HUES64 (cell line): Measurements from ENCODE around the gene FAM13C.

Experiments
- H3K27ac ChIP-seq: 2 replicates; pipeline ENCODE4 v1.7.0; 2013; ENCODE audit warnings: low read depth, low read length, inconsistent platforms
- H3K27me3 ChIP-seq: 2 replicates; pipeline ENCODE4 v1.6.1; 2013; ENCODE audit warnings: mild to moderate bottlenecking, low read length; ENCODE audit not compliant: insufficient read depth
- H3K36me3 ChIP-seq: 2 replicates; pipeline ENCODE4 v1.6.1; 2013; ENCODE audit warnings: mild to moderate bottlenecking, low read length; ENCODE audit not compliant: insufficient read depth
- H3K4me1 ChIP-seq: 2 replicates; pipeline ENCODE4 v1.6.1; 2013; ENCODE audit warnings: mild to moderate bottlenecking, low read length, moderate library complexity; ENCODE audit not compliant: insufficient read depth
- H3K4me3 ChIP-seq: 2 replicates; pipeline ENCODE4 v1.5.1; 2013; ENCODE audit warnings: mild to moderate bottlenecking, low read length, moderate library complexity
- H3K9ac ChIP-seq: 2 replicates; pipeline ENCODE4 v1.6.1; 2013; ENCODE audit warnings: mild to moderate bottlenecking, low read depth, low read length
- H3K9me3 ChIP-seq: 2 replicates; pipeline ENCODE4 v1.6.1; 2013; ENCODE audit warnings: low read depth, low read length; ENCODE audit not compliant: insufficient read depth
- WGBS: fragments of 150-250, 120-280 bp; methylation state at CpG from one replicate; pipeline ENCODE4 v1.1.7; 2013; ENCODE audit warnings: missing lambda C conversion rate; 5-methylcytosine and 5-hydroxymethylcytosine counted together

FAM13C gene

GRCh38 chr10:59383908-59384307 lies 21.6 kb upstream of the FAM13C start:
- H3K27ac ChIP-seq, result no peak overlapping the region
- no peaks in the 10 kb centered on the region; the same call in 1 of the 2 replicates for H3K4me1 ChIP-seq

GRCh38 chr10:59383436-59383835 lies 21.1 kb upstream of the FAM13C start:
- H3K36me3 ChIP-seq, result no peaks in the 10 kb centered on the region
- no peaks in the 10 kb centered on the region; the same call in 1 of the 2 replicates for H3K4me1 ChIP-seq
- H3K9ac ChIP-seq, result no peak overlapping the region
- 100% methylated on average over 1 of the region's 1 CpG for WGBS
- H3K27me3 ChIP-seq, result no peaks in the 10 kb centered on the region
- H3K9me3 ChIP-seq, result no peaks in the 10 kb centered on the region
- H3K27ac ChIP-seq, result no peak overlapping the region
- H3K4me3 ChIP-seq, result no peak overlapping the region

More at GRCh38 chr10:59383908-59384307, 21.6 kb upstream of the FAM13C start:
- 99% methylated on average over 3 of the region's 3 CpGs for WGBS
- H3K4me3 ChIP-seq, result no peak overlapping the region
- H3K9ac ChIP-seq, result no peak overlapping the region
- no peaks in the 10 kb centered on the region for H3K36me3 ChIP-seq
- H3K27me3 ChIP-seq, result no peaks in the 10 kb centered on the region
- no peaks in the 10 kb centered on the region for H3K9me3 ChIP-seq

GRCh38 chr10:59382831-59383295 lies 20.5 kb upstream of the FAM13C start:
- Histone ChIP-seq H3K4me1 (no peaks in the 10 kb centered on the region; the same call in 1 of the 2 replicates), H3K9me3 (no peaks in the 10 kb centered on the region), H3K9ac (no peak overlapping the region), H3K27me3 (no peaks in the 10 kb centered on the region), H3K36me3 (no peaks in the 10 kb centered on the region), H3K27ac (no peak overlapping the region), H3K4me3 (no peak overlapping the region)
- WGBS, result 91% methylated on average over 3 of the region's 3 CpGs

GRCh38 chr10:59381687-59382086 lies 19.3 kb upstream of the FAM13C start:
- Histone ChIP-seq H3K9ac (no peak overlapping the region), H3K4me3 (no peak overlapping the region), H3K4me1 (no peaks in the 10 kb centered on the region), H3K36me3 (no peaks in the 10 kb centered on the region), H3K27ac (no peak overlapping the region), H3K9me3 (no peaks in the 10 kb centered on the region), H3K27me3 (no peaks in the 10 kb centered on the region)
- WGBS, result 100% methylated on average over 1 of the region's 1 CpG

GRCh38 chr10:59376846-59377245 lies 14.5 kb upstream of the FAM13C start:
- Histone ChIP-seq H3K9ac (no peak overlapping the region), H3K4me3 (no peak overlapping the region), H3K27ac (no peak overlapping the region), H3K36me3 (no peaks in the 10 kb centered on the region), H3K9me3 (no peaks in the 10 kb centered on the region), H3K4me1 (peaks cover 5% of the 10 kb centered on the region; the same call in 1 of the 2 replicates), H3K27me3 (no peaks in the 10 kb centered on the region)
- 77% methylated on average over 3 of the region's 3 CpGs for WGBS

GRCh38 chr10:59375990-59376389 lies 13.6 kb upstream of the FAM13C start:
- Histone ChIP-seq H3K36me3 (no peaks in the 10 kb centered on the region), H3K27me3 (no peaks in the 10 kb centered on the region), H3K4me3 (no peak overlapping the region), H3K4me1 (peaks cover 5% of the 10 kb centered on the region; the same call in 1 of the 2 replicates), H3K9ac (no peak overlapping the region), H3K9me3 (no peaks in the 10 kb centered on the region), H3K27ac (no peak overlapping the region)
- WGBS, result 100% methylated on average over 2 of the region's 3 CpGs

GRCh38 chr10:59374916-59375315 lies 12.6 kb upstream of the FAM13C start:
- peaks cover 5% of the 10 kb centered on the region; the same call in 1 of the 2 replicates for H3K4me1 ChIP-seq
- no peaks in the 10 kb centered on the region for H3K9me3 ChIP-seq
- no peak overlapping the region for H3K4me3 ChIP-seq
- no peak overlapping the region for H3K9ac ChIP-seq
- H3K27ac ChIP-seq, result no peak overlapping the region
- no peaks in the 10 kb centered on the region for H3K36me3 ChIP-seq
- no peaks in the 10 kb centered on the region for H3K27me3 ChIP-seq

GRCh38 chr10:59373071-59373470 lies 10.7 kb upstream of the FAM13C start:
- 97% methylated on average over 3 of the region's 3 CpGs for WGBS
- H3K4me1 ChIP-seq, result peaks cover 5% of the 10 kb centered on the region; the same call in 1 of the 2 replicates
- H3K9ac ChIP-seq, result no peak overlapping the region
- no peaks in the 10 kb centered on the region for H3K9me3 ChIP-seq
- H3K4me3 ChIP-seq, result no peak overlapping the region
- H3K27me3 ChIP-seq, result no peaks in the 10 kb centered on the region
- no peak overlapping the region for H3K27ac ChIP-seq
- H3K36me3 ChIP-seq, result no peaks in the 10 kb centered on the region

- H3K27ac ChIP-seq, result no peak overlapping the region
- H3K4me3 ChIP-seq, result no peak overlapping the region
- peaks cover 5% of the 10 kb centered on the region; the same call in 1 of the 2 replicates for H3K4me1 ChIP-seq
- WGBS, result no CpG with 5 or more reads among the region's 1 CpG
- no peaks in the 10 kb centered on the region for H3K36me3 ChIP-seq
- no peaks in the 10 kb centered on the region for H3K27me3 ChIP-seq
- H3K9ac ChIP-seq, result no peak overlapping the region
- no peaks in the 10 kb centered on the region for H3K9me3 ChIP-seq
These were observed 10.2 kb upstream of the FAM13C start for GRCh38 chr10:59372543-59372942.

- no peak overlapping the region for H3K9ac ChIP-seq
- H3K27me3 ChIP-seq, result peaks cover 35% of the 10 kb centered on the region
- no peak overlapping the region for H3K4me3 ChIP-seq
- H3K36me3 ChIP-seq, result no peaks in the 10 kb centered on the region
- no peaks in the 10 kb centered on the region for H3K9me3 ChIP-seq
- no peak overlapping the region for H3K27ac ChIP-seq
- 96% methylated on average over 3 of the region's 3 CpGs for WGBS
- peaks cover 13% of the 10 kb centered on the region for H3K4me1 ChIP-seq
These were observed 3.9 kb upstream of the FAM13C start for GRCh38 chr10:59366290-59366689.

- Histone ChIP-seq H3K9ac (no peak overlapping the region), H3K36me3 (no peaks in the 10 kb centered on the region), H3K4me1 (peaks cover 14% of the 10 kb centered on the region), H3K27me3 (peaks cover 52% of the 10 kb centered on the region), H3K27ac (no peak overlapping the region), H3K4me3 (peak overlapping the region; percentile 55), H3K9me3 (no peaks in the 10 kb centered on the region)
- 76% methylated on average over 3 of the region's 3 CpGs for WGBS
These were observed 1.2 kb upstream of the FAM13C start for GRCh38 chr10:59363446-59363958.

GRCh38 chr10:59362959-59363381 lies 621 bp upstream of the FAM13C start:
- 2% methylated on average over 11 of the region's 11 CpGs for WGBS
- no peak overlapping the region; the same call in 1 of the 2 replicates for H3K9ac ChIP-seq
- no peaks in the 10 kb centered on the region for H3K36me3 ChIP-seq
- H3K27ac ChIP-seq, result no peak overlapping the region
- peaks cover 52% of the 10 kb centered on the region for H3K27me3 ChIP-seq
- peak overlapping the region; percentile 55 for H3K4me3 ChIP-seq
- H3K9me3 ChIP-seq, result no peaks in the 10 kb centered on the region
- H3K4me1 ChIP-seq, result peaks cover 14% of the 10 kb centered on the region
